ENCODE measurements around the gene DHRS11. TPM values are rescaled to one million over a fixed set of nuclear protein-coding genes. Genes with fewer than 3 reads are reported as not detected.

DHRS11 gene
- total and polyA plus RNA-seq, 2 of the 8 experiments (the other 6 are each of a cell fraction or from before 2014, with no cell fraction given), result 29.5 to 63.3 TPM

DNA sequence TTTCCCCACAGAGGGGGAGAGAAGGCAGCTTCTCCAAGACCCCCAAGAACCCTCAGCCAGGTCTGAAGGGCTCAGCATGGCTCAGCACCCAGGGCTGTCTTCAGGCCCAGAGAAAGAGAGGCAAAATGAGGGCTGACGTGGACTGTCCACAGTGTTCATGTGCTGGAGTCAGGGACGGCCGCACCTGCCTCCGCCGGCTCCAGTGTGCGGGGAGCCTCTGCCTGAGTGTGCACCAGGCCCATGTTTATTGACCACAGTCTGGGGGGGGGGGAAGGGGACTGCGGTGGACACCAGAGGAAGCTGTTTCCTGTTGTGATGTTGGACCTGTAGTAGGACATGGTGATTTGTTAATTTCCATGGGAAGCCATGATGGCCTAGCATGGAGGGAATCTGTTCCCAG is 16.6 kb downstream of the DHRS11 start (continued):
- TF ChIP-seq, protein P1, sequence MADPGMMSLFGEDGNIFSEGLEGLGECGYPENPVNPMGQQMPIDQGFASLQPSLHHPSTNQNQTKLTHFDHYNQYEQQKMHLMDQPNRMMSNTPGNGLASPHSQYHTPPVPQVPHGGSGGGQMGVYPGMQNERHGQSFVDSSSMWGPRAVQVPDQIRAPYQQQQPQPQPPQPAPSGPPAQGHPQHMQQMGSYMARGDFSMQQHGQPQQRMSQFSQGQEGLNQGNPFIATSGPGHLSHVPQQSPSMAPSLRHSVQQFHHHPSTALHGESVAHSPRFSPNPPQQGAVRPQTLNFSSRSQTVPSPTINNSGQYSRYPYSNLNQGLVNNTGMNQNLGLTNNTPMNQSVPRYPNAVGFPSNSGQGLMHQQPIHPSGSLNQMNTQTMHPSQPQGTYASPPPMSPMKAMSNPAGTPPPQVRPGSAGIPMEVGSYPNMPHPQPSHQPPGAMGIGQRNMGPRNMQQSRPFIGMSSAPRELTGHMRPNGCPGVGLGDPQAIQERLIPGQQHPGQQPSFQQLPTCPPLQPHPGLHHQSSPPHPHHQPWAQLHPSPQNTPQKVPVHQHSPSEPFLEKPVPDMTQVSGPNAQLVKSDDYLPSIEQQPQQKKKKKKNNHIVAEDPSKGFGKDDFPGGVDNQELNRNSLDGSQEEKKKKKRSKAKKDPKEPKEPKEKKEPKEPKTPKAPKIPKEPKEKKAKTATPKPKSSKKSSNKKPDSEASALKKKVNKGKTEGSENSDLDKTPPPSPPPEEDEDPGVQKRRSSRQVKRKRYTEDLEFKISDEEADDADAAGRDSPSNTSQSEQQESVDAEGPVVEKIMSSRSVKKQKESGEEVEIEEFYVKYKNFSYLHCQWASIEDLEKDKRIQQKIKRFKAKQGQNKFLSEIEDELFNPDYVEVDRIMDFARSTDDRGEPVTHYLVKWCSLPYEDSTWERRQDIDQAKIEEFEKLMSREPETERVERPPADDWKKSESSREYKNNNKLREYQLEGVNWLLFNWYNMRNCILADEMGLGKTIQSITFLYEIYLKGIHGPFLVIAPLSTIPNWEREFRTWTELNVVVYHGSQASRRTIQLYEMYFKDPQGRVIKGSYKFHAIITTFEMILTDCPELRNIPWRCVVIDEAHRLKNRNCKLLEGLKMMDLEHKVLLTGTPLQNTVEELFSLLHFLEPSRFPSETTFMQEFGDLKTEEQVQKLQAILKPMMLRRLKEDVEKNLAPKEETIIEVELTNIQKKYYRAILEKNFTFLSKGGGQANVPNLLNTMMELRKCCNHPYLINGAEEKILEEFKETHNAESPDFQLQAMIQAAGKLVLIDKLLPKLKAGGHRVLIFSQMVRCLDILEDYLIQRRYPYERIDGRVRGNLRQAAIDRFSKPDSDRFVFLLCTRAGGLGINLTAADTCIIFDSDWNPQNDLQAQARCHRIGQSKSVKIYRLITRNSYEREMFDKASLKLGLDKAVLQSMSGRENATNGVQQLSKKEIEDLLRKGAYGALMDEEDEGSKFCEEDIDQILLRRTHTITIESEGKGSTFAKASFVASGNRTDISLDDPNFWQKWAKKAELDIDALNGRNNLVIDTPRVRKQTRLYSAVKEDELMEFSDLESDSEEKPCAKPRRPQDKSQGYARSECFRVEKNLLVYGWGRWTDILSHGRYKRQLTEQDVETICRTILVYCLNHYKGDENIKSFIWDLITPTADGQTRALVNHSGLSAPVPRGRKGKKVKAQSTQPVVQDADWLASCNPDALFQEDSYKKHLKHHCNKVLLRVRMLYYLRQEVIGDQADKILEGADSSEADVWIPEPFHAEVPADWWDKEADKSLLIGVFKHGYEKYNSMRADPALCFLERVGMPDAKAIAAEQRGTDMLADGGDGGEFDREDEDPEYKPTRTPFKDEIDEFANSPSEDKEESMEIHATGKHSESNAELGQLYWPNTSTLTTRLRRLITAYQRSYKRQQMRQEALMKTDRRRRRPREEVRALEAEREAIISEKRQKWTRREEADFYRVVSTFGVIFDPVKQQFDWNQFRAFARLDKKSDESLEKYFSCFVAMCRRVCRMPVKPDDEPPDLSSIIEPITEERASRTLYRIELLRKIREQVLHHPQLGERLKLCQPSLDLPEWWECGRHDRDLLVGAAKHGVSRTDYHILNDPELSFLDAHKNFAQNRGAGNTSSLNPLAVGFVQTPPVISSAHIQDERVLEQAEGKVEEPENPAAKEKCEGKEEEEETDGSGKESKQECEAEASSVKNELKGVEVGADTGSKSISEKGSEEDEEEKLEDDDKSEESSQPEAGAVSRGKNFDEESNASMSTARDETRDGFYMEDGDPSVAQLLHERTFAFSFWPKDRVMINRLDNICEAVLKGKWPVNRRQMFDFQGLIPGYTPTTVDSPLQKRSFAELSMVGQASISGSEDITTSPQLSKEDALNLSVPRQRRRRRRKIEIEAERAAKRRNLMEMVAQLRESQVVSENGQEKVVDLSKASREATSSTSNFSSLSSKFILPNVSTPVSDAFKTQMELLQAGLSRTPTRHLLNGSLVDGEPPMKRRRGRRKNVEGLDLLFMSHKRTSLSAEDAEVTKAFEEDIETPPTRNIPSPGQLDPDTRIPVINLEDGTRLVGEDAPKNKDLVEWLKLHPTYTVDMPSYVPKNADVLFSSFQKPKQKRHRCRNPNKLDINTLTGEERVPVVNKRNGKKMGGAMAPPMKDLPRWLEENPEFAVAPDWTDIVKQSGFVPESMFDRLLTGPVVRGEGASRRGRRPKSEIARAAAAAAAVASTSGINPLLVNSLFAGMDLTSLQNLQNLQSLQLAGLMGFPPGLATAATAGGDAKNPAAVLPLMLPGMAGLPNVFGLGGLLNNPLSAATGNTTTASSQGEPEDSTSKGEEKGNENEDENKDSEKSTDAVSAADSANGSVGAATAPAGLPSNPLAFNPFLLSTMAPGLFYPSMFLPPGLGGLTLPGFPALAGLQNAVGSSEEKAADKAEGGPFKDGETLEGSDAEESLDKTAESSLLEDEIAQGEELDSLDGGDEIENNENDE (IDR thresholded peaks at IDR 0.05; ENCODE audit: insufficient replicate concordance, low read length), result no peak
- no peak for TF ChIP-seq KDM5A (IDR thresholded peaks at IDR 0.05; ENCODE audit: low read length)
- no peak for TF ChIP-seq USF2 (IDR thresholded peaks at IDR 0.05; ENCODE audit: low read length)
- TF ChIP-seq ATF3 (IDR thresholded peaks at IDR 0.05; ENCODE audit: insufficient read depth, low read depth, low read length), result no peak
- no peak for TF ChIP-seq ZNF274 (IDR thresholded peaks at IDR 0.05; ENCODE audit: borderline replicate concordance, extremely low read depth, low read length)
- no peak for TF ChIP-seq PHF8 (conservative IDR thresholded peaks at IDR 0.05; ENCODE audit: low read depth, low read length)
- no peak for TF ChIP-seq CBX5 (IDR thresholded peaks at IDR 0.05; ENCODE audit: low read depth, low read length)
- TF ChIP-seq EZH2 (IDR thresholded peaks at IDR 0.05; ENCODE audit: low read depth, low read length, severe bottlenecking), result no peak
- TF ChIP-seq SIRT6 (IDR thresholded peaks at IDR 0.05; ENCODE audit: low read length), result no peak
